K562 (cell line): ENCODE results near the gene MYO18B. TPM values are rescaled to one million over a fixed set of nuclear protein-coding genes. Genes with fewer than 3 reads are reported as not detected.
A peak's percentile ranks its signal among the peaks of the same experiment; 100 is the strongest.

Experiments
- ATAC-seq: fragments of 200-7000 bp; cut with Tn5 transposase; 3 replicates; pipeline ENCODE4 v1.9.1; 2020; ENCODE audit warnings: moderate library complexity
- BruUV-seq: library from RNA; stranded (reverse); fragments of 400-500 nt; replicated peaks from 2 replicates; lab custom pipeline; 2021; lab: Mats Ljungman, UMichigan
- CTCF ChIA-PET: fragments of 300-600 bp; formaldehyde crosslinking; extraction: SDS; loops from one replicate; lab custom pipeline; 2021; ENCODE audit warnings: low intra/inter-chr PET ratio; lab: Yijun Ruan, JAX
- POLR2A ChIA-PET: fragments of 300-600, 350-650 bp; sonication (Branson Sonifier 250); formaldehyde crosslinking; extraction: SDS; loops from one replicate; lab custom pipeline; 2021; ENCODE audit warnings: antibody characterized with exemption, inconsistent platforms; lab: Yijun Ruan, JAX
- DNase-seq, 4 experiments: peaks; one replicate each; pipeline versions ENCODE4 v3.0.0 to v3.0.0-alpha.2; 2011 to 2018; ENCODE audit warnings: low spot score in 3 of 4, mixed read lengths in 3 of 4; ENCODE audit errors: extremely low read depth in 1 of 4
- FAIRE-seq: peaks from 2 replicates; lab custom pipeline; 2011; peaks lifted over from hg19 to GRCh38; lab: Jason Lieb, UNC
- H2AFZ ChIP-seq: 2 replicates; pipeline ENCODE4 v1.6.0; 2011; ENCODE audit warnings: low read depth, low read length, control low read depth, inconsistent platforms
- H3K27ac ChIP-seq: fragments of 200-600 bp; 3 replicates; pipeline ENCODE4 v1.8.0; 2011; ENCODE audit warnings: low read depth, mild to moderate bottlenecking, control low read depth, inconsistent platforms, low read length, moderate library complexity, mixed read lengths; ENCODE audit errors: extremely low read depth
- H3K27me3 ChIP-seq, 2 experiments: fragments of 300-600 bp in 1 of 2; 2 replicates in 1 of 2; 3 replicates in 1 of 2; pipeline versions ENCODE4 v1.6.0 to v1.8.0; 2011; ENCODE audit warnings: inconsistent platforms in 2 of 2, low read length in 2 of 2, mild to moderate bottlenecking in 1 of 2, mixed read lengths in 1 of 2, moderate library complexity in 1 of 2; ENCODE audit not compliant: control insufficient read depth in 2 of 2, insufficient read depth in 2 of 2
- H3K36me3 ChIP-seq: fragments of 300-600 bp; 3 replicates; pipeline ENCODE4 v1.8.0; 2011; ENCODE audit warnings: mild to moderate bottlenecking, low read length, inconsistent platforms; ENCODE audit not compliant: control insufficient read depth, insufficient read depth
- H3K4me1 ChIP-seq, 2 experiments: fragments of 200-600 bp in 1 of 2; replicated peaks in 1 of 2; 2 replicates in 1 of 2; 3 replicates in 1 of 2; pipeline versions ENCODE4 v1.5.1 to v1.8.0; 2011; ENCODE audit warnings: inconsistent platforms in 2 of 2, low read length in 2 of 2, mild to moderate bottlenecking in 1 of 2, mixed read lengths in 1 of 2, moderate library complexity in 1 of 2; ENCODE audit not compliant: control insufficient read depth in 2 of 2, insufficient read depth in 2 of 2
- H3K4me2 ChIP-seq: 2 replicates; pipeline ENCODE4 v1.6.1; 2011; ENCODE audit warnings: low read length, control low read depth, inconsistent platforms, mixed read lengths; ENCODE audit not compliant: insufficient read depth
- H3K4me3 ChIP-seq: fragments of 200-600 bp; sonication (generic), shearing (Covaris generic); 2 replicates; pipeline ENCODE4 v1.5.1; 2016; ENCODE audit warnings: control low read depth, inconsistent platforms
- H3K79me2 ChIP-seq: fragments of 200-600 bp; 3 replicates; pipeline ENCODE4 v1.8.0; 2011; ENCODE audit warnings: low read length, inconsistent platforms; ENCODE audit not compliant: control insufficient read depth, insufficient read depth
- H3K9ac ChIP-seq, 2 experiments: 2 replicates each; pipeline versions ENCODE4 v1.6.0 to v1.6.1; 2011; ENCODE audit warnings: low read depth in 2 of 2, low read length in 2 of 2, control low read depth in 1 of 2, inconsistent platforms in 1 of 2, mild to moderate bottlenecking in 1 of 2, mixed read lengths in 1 of 2; ENCODE audit not compliant: insufficient read depth in 1 of 2
- H3K9me1 ChIP-seq: one replicate; pipeline ENCODE4 v1.6.0; 2011; ENCODE audit warnings: inconsistent platforms, mild to moderate bottlenecking, low read length, moderate library complexity; ENCODE audit not compliant: control insufficient read depth, insufficient read depth
- H3K9me3 ChIP-seq: replicated peaks from 2 replicates; pipeline ENCODE4 v1.5.1; 2011; ENCODE audit warnings: low read depth, low read length, inconsistent platforms; ENCODE audit not compliant: control insufficient read depth, insufficient read depth
- H4K20me1 ChIP-seq: replicated peaks from 2 replicates; pipeline ENCODE4 v1.6.1; 2011; ENCODE audit warnings: low read length, inconsistent platforms, mixed read lengths; ENCODE audit not compliant: control insufficient read depth, insufficient read depth
- ASH1L ChIP-seq: fragments of 450-650 bp; IDR thresholded peaks from 2 replicates; pipeline ENCODE4 v1.6.1; 2018; ENCODE audit warnings: borderline replicate concordance, mild to moderate bottlenecking, low read depth; ENCODE audit not compliant: partially characterized antibody
- BCOR ChIP-seq: fragments of 450-650 bp; IDR thresholded peaks from 2 replicates; pipeline ENCODE4 v1.6.1; 2016
- CTCF ChIP-seq, 3 experiments: IDR thresholded peaks in 2 of 3; conservative IDR thresholded peaks in 1 of 3; 2 replicates each; pipeline ENCODE4 v1.5.1; 2011 to 2012; ENCODE audit warnings: low read length in 3 of 3, mild to moderate bottlenecking in 3 of 3, control low read depth in 2 of 3, improper control_type of control experiment in 1 of 3, inconsistent platforms in 1 of 3, low read depth in 1 of 3, mixed read lengths in 1 of 3, moderate library complexity in 1 of 3; ENCODE audit not compliant: insufficient read depth in 2 of 3
- ESRRA ChIP-seq: fragments of 450-650 bp; IDR thresholded peaks from 2 replicates; pipeline ENCODE4 v1.6.1; 2014; ENCODE audit warnings: low read depth, mild to moderate bottlenecking, moderate library complexity, borderline replicate concordance
- KDM1A ChIP-seq, 2 experiments: fragments of 450-650 bp; IDR thresholded peaks; 2 replicates each; pipeline ENCODE4 v1.6.1; 2016; ENCODE audit warnings: mild to moderate bottlenecking in 2 of 2
- MBD1 ChIP-seq: fragments of 250-450 bp; sonication (Bioruptor Pico); IDR thresholded peaks from 2 replicates; pipeline ENCODE4 v1.8.0; 2022; ENCODE audit warnings: inconsistent platforms
- RAD21 ChIP-seq, 2 experiments: fragments of 250-450 bp in 1 of 2; fragments of 450-650 bp in 1 of 2; sonication (Bioruptor Pico) in 1 of 2; formaldehyde crosslinking in 1 of 2; IDR thresholded peaks in 1 of 2; conservative IDR thresholded peaks in 1 of 2; 2 replicates each; pipeline versions ENCODE4 v1.4.0 to v1.8.0; 2020 to 2022; ENCODE audit warnings: mild to moderate bottlenecking in 2 of 2, moderate library complexity in 1 of 2
- RBM25 ChIP-seq: fragments of 200-400 bp; formaldehyde crosslinking; IDR thresholded peaks from 2 replicates; pipeline ENCODE4 v1.6.1; 2018; ENCODE audit warnings: low read length, low read depth, moderate library complexity; ENCODE audit not compliant: severe bottlenecking
- RCOR1 ChIP-seq, 2 experiments: IDR thresholded peaks; 2 replicates each; pipeline ENCODE4 v1.6.1; 2012; ENCODE audit warnings: low read depth in 2 of 2, low read length in 2 of 2, borderline replicate concordance in 1 of 2, improper control_type of control experiment in 1 of 2
- SMC3 ChIP-seq: conservative IDR thresholded peaks from 2 replicates; pipeline ENCODE4 v1.6.1; 2011; ENCODE audit warnings: low read depth, low read length, improper control_type of control experiment; ENCODE audit not compliant: insufficient read depth
- XRCC4 ChIP-seq: IDR thresholded peaks from one replicate; pipeline ENCODE4 v1.6.1; 2011; ENCODE audit not compliant: insufficient read depth, insufficient read length; ENCODE audit errors: extremely low read depth
- ZNF143 ChIP-seq: sonication (generic); formaldehyde crosslinking; IDR thresholded peaks from 2 replicates; pipeline ENCODE4 v1.9.0; 2022; ENCODE audit warnings: mild to moderate bottlenecking, missing genetic modification reagents
- WGBS: fragments of 100-300 bp; shearing (Covaris generic); methylation state at CpG from one replicate; pipeline ENCODE4 v1.1.6; 2016; ENCODE audit warnings: low coverage, mixed read lengths; ENCODE audit not compliant: insufficient coverage; ENCODE audit errors: missing lambda C conversion rate; 5-methylcytosine and 5-hydroxymethylcytosine counted together
- in situ Hi-C: fragments of 300-500 bp; cut with MboI; formaldehyde crosslinking; loops from 4 replicates; pipeline ENCODE4 v1.15.0; 2018; ENCODE audit warnings: inconsistent platforms, mixed read lengths
- intact Hi-C: fragments of 100-400 bp; cut with micrococcal nuclease; formaldehyde crosslinking; loops from 2 replicates; pipeline ENCODE4 v1.14.2; 2022
- polyA plus RNA-seq, 8 experiments: library from polyadenylated mRNA; depleted of rRNA in 4 of 8; stranded (reverse) in 5 of 8; unstranded in 3 of 8; fragments of >200 nt; fragmentation: Nextera tagmentation in 2 of 8; fragmentation: Illumina TruSeq in 1 of 8; extraction: Ambion mirVana in 2 of 8; extraction: Trizol in 1 of 8; gene quantifications; 2 replicates each; pipeline versions ENCODE4 v1.2.1 to v1.2.3, GENCODE V29; 2011 to 2014; ENCODE audit warnings: inconsistent platforms in 1 of 8, missing spikeins in 1 of 8
- total RNA-seq, 7 experiments: library from RNA; depleted of rRNA in 6 of 7; stranded (reverse); fragments of >200 nt in 6 of 7; fragmentation: Illumina TruSeq in 2 of 7; extraction: Trizol in 2 of 7; gene quantifications; 2 replicates each; pipeline versions ENCODE4 v1.2.1 to v1.2.3, GENCODE V29; 2011 to 2021; ENCODE audit warnings: low replicate concordance in 1 of 7

Gene MYO18B
- total and polyA plus RNA-seq, 9 of the 15 experiments (the other 6 are each of a cell fraction or from before 2014, with no cell fraction given): 0.06 to 7.0 (median 4.3) TPM

GRCh38 chr22:25764270-25765015 lies 22.5 kb downstream of the MYO18B start:
- no peak overlapping the region for H3K4me2 ChIP-seq
- BruUV-seq: no TSS peak
- H3K79me2 ChIP-seq: no peaks in the 10 kb centered on the region
- H3K9me1 ChIP-seq: no peaks in the 10 kb centered on the region
- no peak overlapping the region for H2AFZ ChIP-seq
- FAIRE-seq: no peak
- POLR2A ChIA-PET: no interaction called here
- WGBS: 94% methylated on average over 7 of the region's 8 CpGs
- no peak for ATAC-seq
- peaks cover 22% of the 10 kb centered on the region in 2 experiments; a peak in 4 of 5 replicates for H3K4me1 ChIP-seq
- no peak overlapping the region for H3K9ac ChIP-seq
- peak in 2 of 4 experiments; percentile 25 to 30 for DNase-seq
- H3K4me3 ChIP-seq: no peak overlapping the region
- intact Hi-C loops: loop anchor here (5.0 kb wide), 1 partner anchor 37 kb away; no protein-coding TSS in a partner anchor
- TF ChIP-seq SMC3 (0 out of 2 replicates have a peak, but pooled peaks have one; percentile 8), RCOR1 (IDR thresholded peaks at IDR 0.05; ENCODE audit: borderline replicate concordance in 1 of 2, low read depth in 2 of 2, low read length in 2 of 2) (peak in 1 of 2 experiments; percentile 64; a peak in 2 of 4 replicates), BCOR (peak; percentile 58; the same call in 1 of the 2 replicates), ASH1L (no peak), XRCC4 (no peak), CTCF (IDR thresholded peaks at IDR 0.05 in 2 of 3, conservative IDR thresholded peaks at IDR 0.05 in 1 of 3; ENCODE audit: insufficient read depth in 2 of 3, low read depth in 1 of 3, low read length in 3 of 3) (peak; percentile 15 to 24 (median 17); a peak in 2 of 6 replicates), KDM1A (IDR thresholded peaks at IDR 0.05) (0 out of 4 replicates have a peak, but pooled peaks of 1 of the 2 experiments have one; percentile 15), ZNF143 (CRISPR knock-in tag) (peak; percentile 65), ESRRA (peak; percentile 94), RBM25 (peak; percentile 63), MBD1 (CRISPR knock-in tag) (no peak), RAD21 (CRISPR knock-in tag; conservative IDR thresholded peaks at IDR 0.05 in 1 of 2, IDR thresholded peaks at IDR 0.05 in 1 of 2) (0 out of 4 replicates have a peak, but pooled peaks of 1 of the 2 experiments have one; percentile 5)
- no peaks in the 10 kb centered on the region for H3K27me3 ChIP-seq
- in situ Hi-C loops: no loop called here
- peaks cover 11% of the 10 kb centered on the region; the same call in 1 of the 2 replicates for H4K20me1 ChIP-seq
- H3K9me3 ChIP-seq: peaks cover 4% of the 10 kb centered on the region; the same call in 1 of the 2 replicates
- CTCF ChIA-PET: no interaction called here
- H3K27ac ChIP-seq: no peak overlapping the region
- peaks cover 54% of the 10 kb centered on the region; the same call in 2 of the 3 replicates for H3K36me3 ChIP-seq
